GM06990 (cell line): ENCODE measurements around the gene HSD17B2.

Experiments used
- DNase-seq: peaks from one replicate; pipeline ENCODE4 v3.0.0-alpha.2; 2011; ENCODE audit not compliant: insufficient read length; ENCODE audit errors: extremely low read depth
- H3K27me3 ChIP-seq: replicated peaks from 2 replicates; pipeline ENCODE4 v1.6.0; 2011; ENCODE audit warnings: low read length; ENCODE audit not compliant: control insufficient read depth, insufficient read depth
- H3K36me3 ChIP-seq: 2 replicates; pipeline ENCODE4 v1.5.1; 2011; ENCODE audit warnings: low read length; ENCODE audit not compliant: control insufficient read depth, insufficient read depth
- H3K4me3 ChIP-seq: replicated peaks from 2 replicates; pipeline ENCODE4 v1.5.1; 2011; ENCODE audit warnings: low read depth, mild to moderate bottlenecking, control low read depth, low read length
- CTCF ChIP-seq: IDR thresholded peaks from 2 replicates; pipeline ENCODE4 v1.5.1; 2011; ENCODE audit warnings: low read length, control low read depth, mild to moderate bottlenecking, inconsistent platforms; ENCODE audit not compliant: insufficient read depth, poor library complexity, severe bottlenecking

HSD17B2 gene

GRCh38 chr16:82070656-82071369 lies 35.8 kb downstream of the HSD17B2 start:
- DNase-seq, result no peak
- H3K36me3 ChIP-seq, result no peaks in the 10 kb centered on the region
- no peaks in the 10 kb centered on the region; the same call in 1 of the 2 replicates for H3K27me3 ChIP-seq
- no peak overlapping the region for H3K4me3 ChIP-seq
- TF ChIP-seq CTCF, result no peak

- no peak for TF ChIP-seq CTCF
- H3K4me3 ChIP-seq, result no peak overlapping the region
- no peaks in the 10 kb centered on the region; the same call in 1 of the 2 replicates for H3K27me3 ChIP-seq
- no peaks in the 10 kb centered on the region for H3K36me3 ChIP-seq
- DNase-seq, result no peak
These were observed 36.4 kb downstream of the HSD17B2 start for GRCh38 chr16:82071421-82071820.

- no peak for TF ChIP-seq CTCF
- Histone ChIP-seq H3K4me3 (no peak overlapping the region), H3K36me3 (no peaks in the 10 kb centered on the region), H3K27me3 (no peaks in the 10 kb centered on the region; the same call in 1 of the 2 replicates)
- no peak for DNase-seq
These were observed 37.3 kb downstream of the HSD17B2 start for GRCh38 chr16:82072313-82072712.

GRCh38 chr16:82074019-82074558 lies 39.0 kb downstream of the HSD17B2 start:
- no peak for DNase-seq
- no peaks in the 10 kb centered on the region; the same call in 1 of the 2 replicates for H3K27me3 ChIP-seq
- TF ChIP-seq CTCF, result no peak
- no peak overlapping the region for H3K4me3 ChIP-seq
- no peaks in the 10 kb centered on the region for H3K36me3 ChIP-seq

- no peak overlapping the region for H3K4me3 ChIP-seq
- DNase-seq, result no peak
- no peaks in the 10 kb centered on the region; the same call in 1 of the 2 replicates for H3K27me3 ChIP-seq
- no peaks in the 10 kb centered on the region for H3K36me3 ChIP-seq
- no peak for TF ChIP-seq CTCF
These were observed 43.1 kb downstream of the HSD17B2 start for GRCh38 chr16:82078125-82078524.

- TF ChIP-seq CTCF, result no peak
- Histone ChIP-seq H3K4me3 (no peak overlapping the region), H3K27me3 (no peaks in the 10 kb centered on the region; the same call in 1 of the 2 replicates), H3K36me3 (no peaks in the 10 kb centered on the region)
- no peak for DNase-seq
These were observed 44.8 kb downstream of the HSD17B2 start for GRCh38 chr16:82079892-82080291.
